Measurements from ENCODE around the gene CFAP77. TPM values are rescaled to one million over a fixed set of nuclear protein-coding genes. Genes with fewer than 3 reads are reported as not detected.
"Not testable (repeated sequence)": the region's sequence is repeated elsewhere in the genome, so short reads cannot be mapped to it uniquely, and the experiment has no call there.

The CFAP77 gene
- polyA plus RNA-seq, 1 donor from 2014 or later: not detected

GRCh38 chr9:132378416-132378815 lies 31.6 kb upstream of the CFAP77 start:
- H3K27me3 ChIP-seq (ENCODE audit: insufficient read depth, low read depth, low read length); H2AFZ ChIP-seq (ENCODE audit: low read depth, low read length); H3F3A ChIP-seq (ENCODE audit: insufficient read depth, low read length, poor library complexity, severe bottlenecking); H3K9me3 ChIP-seq (ENCODE audit: low read length); H3K27ac ChIP-seq (ENCODE audit: low read length); H3K9ac ChIP-seq (ENCODE audit: low read length); H3K36me3 ChIP-seq (ENCODE audit: insufficient read depth, low read length); H3K9me2 ChIP-seq (ENCODE audit: insufficient read depth, low read length); H3K79me2 ChIP-seq (replicated peaks; ENCODE audit: insufficient read depth, low read length); H4K20me1 ChIP-seq (ENCODE audit: insufficient read depth); H3K4me2 ChIP-seq (ENCODE audit: low read length); H3K4me3 ChIP-seq (ENCODE audit: low read length): not testable (repeated sequence)

DNA sequence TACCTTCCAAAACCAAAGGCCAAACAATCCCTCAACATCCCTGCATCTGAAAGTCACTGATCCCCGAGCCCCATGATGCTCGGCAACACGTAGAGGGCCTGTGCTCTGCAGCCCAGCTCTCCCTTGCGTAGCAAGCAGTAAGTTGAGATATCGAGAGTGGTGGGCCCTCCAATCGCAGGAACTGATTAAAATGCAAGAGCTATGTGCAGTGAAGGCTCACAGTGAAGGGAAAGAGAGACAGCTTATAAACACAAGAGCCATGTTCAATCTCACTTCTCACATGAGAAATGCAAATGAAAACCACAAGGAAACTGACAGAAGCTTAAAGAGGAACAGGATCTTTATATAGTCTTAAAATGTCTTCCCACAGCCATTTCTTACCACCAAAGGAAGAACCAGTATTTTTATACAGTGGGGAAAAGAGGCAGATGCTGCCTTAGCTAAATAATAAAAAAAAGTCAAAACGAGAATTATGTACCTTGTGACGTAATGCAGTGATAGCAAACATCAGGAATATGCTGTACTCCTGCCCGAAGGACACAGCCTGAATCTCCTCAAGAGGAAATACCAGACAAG lies 28.0 kb upstream of the CFAP77 start:
- Histone ChIP-seq H3K9me2 (ENCODE audit: insufficient read depth, low read length) (no peaks in the 10 kb centered on the region), H3K4me3 (ENCODE audit: low read length) (no peak overlapping the region), H3K79me2 (replicated peaks; ENCODE audit: insufficient read depth, low read length) (no peaks in the 10 kb centered on the region), H2AFZ (ENCODE audit: low read depth, low read length) (no peak overlapping the region), H3K27ac (ENCODE audit: low read length) (no peak overlapping the region), H3K27me3 (ENCODE audit: insufficient read depth, low read depth, low read length) (no peaks in the 10 kb centered on the region), H3K4me2 (ENCODE audit: low read length) (no peak overlapping the region), H3F3A (ENCODE audit: insufficient read depth, low read length, poor library complexity, severe bottlenecking) (no peaks in the 10 kb centered on the region), H3K36me3 (ENCODE audit: insufficient read depth, low read length) (no peaks in the 10 kb centered on the region), H3K9ac (ENCODE audit: low read length) (no peak overlapping the region), H3K9me3 (ENCODE audit: low read length) (no peaks in the 10 kb centered on the region), H4K20me1 (ENCODE audit: insufficient read depth) (no peaks in the 10 kb centered on the region)
- no peak for TF ChIP-seq CTCF (IDR thresholded peaks at IDR 0.05; ENCODE audit: poor library complexity, severe bottlenecking)
- no peak for TF ChIP-seq POLR2AphosphoS5 (IDR thresholded peaks at IDR 0.05)

- H3K27me3 ChIP-seq (ENCODE audit: insufficient read depth, low read depth, low read length): no peaks in the 10 kb centered on the region
- no peaks in the 10 kb centered on the region for H3K79me2 ChIP-seq (replicated peaks; ENCODE audit: insufficient read depth, low read length)
- H3K4me2 ChIP-seq (ENCODE audit: low read length): no peak overlapping the region
- H3K27ac ChIP-seq (ENCODE audit: low read length): no peak overlapping the region
- no peak overlapping the region for H2AFZ ChIP-seq (ENCODE audit: low read depth, low read length)
- no peaks in the 10 kb centered on the region for H3K9me2 ChIP-seq (ENCODE audit: insufficient read depth, low read length)
- TF ChIP-seq POLR2AphosphoS5 (IDR thresholded peaks at IDR 0.05): no peak
- no peak for TF ChIP-seq EP300 (conservative IDR thresholded peaks at IDR 0.05; ENCODE audit: poor library complexity, severe bottlenecking)
- no peak for TF ChIP-seq CTCF (IDR thresholded peaks at IDR 0.05; ENCODE audit: poor library complexity, severe bottlenecking)
- TF ChIP-seq SMC3 (conservative IDR thresholded peaks at IDR 0.05; ENCODE audit: poor library complexity): no peak
- no peak for TF ChIP-seq MXI1 (conservative IDR thresholded peaks at IDR 0.05; ENCODE audit: poor library complexity, severe bottlenecking)
- no peak for TF ChIP-seq RAD21 (conservative IDR thresholded peaks at IDR 0.05)
- TF ChIP-seq, protein P1, sequence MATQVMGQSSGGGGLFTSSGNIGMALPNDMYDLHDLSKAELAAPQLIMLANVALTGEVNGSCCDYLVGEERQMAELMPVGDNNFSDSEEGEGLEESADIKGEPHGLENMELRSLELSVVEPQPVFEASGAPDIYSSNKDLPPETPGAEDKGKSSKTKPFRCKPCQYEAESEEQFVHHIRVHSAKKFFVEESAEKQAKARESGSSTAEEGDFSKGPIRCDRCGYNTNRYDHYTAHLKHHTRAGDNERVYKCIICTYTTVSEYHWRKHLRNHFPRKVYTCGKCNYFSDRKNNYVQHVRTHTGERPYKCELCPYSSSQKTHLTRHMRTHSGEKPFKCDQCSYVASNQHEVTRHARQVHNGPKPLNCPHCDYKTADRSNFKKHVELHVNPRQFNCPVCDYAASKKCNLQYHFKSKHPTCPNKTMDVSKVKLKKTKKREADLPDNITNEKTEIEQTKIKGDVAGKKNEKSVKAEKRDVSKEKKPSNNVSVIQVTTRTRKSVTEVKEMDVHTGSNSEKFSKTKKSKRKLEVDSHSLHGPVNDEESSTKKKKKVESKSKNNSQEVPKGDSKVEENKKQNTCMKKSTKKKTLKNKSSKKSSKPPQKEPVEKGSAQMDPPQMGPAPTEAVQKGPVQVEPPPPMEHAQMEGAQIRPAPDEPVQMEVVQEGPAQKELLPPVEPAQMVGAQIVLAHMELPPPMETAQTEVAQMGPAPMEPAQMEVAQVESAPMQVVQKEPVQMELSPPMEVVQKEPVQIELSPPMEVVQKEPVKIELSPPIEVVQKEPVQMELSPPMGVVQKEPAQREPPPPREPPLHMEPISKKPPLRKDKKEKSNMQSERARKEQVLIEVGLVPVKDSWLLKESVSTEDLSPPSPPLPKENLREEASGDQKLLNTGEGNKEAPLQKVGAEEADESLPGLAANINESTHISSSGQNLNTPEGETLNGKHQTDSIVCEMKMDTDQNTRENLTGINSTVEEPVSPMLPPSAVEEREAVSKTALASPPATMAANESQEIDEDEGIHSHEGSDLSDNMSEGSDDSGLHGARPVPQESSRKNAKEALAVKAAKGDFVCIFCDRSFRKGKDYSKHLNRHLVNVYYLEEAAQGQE (IDR thresholded peaks at IDR 0.05; ENCODE audit: borderline replicate concordance): no peak
- no peak for TF ChIP-seq TAF1 (IDR thresholded peaks at IDR 0.05; ENCODE audit: low read depth)
- no peak for TF ChIP-seq EZH2 (IDR thresholded peaks at IDR 0.05; ENCODE audit: borderline replicate concordance, insufficient read depth, low read length, poor library complexity, severe bottlenecking)
- H3F3A ChIP-seq (ENCODE audit: insufficient read depth, low read length, poor library complexity, severe bottlenecking): no peaks in the 10 kb centered on the region
- H3K9ac ChIP-seq (ENCODE audit: low read length): no peak overlapping the region
- no peaks in the 10 kb centered on the region for H4K20me1 ChIP-seq (ENCODE audit: insufficient read depth)
- no peaks in the 10 kb centered on the region for H3K9me3 ChIP-seq (ENCODE audit: low read length)
- H3K36me3 ChIP-seq (ENCODE audit: insufficient read depth, low read length): no peaks in the 10 kb centered on the region
- H3K4me3 ChIP-seq (ENCODE audit: low read length): no peak overlapping the region
These were observed 26.5 kb upstream of the CFAP77 start for GRCh38 chr9:132383462-132383883.
